Common myeloid progenitor, CD34-positive (primary cell): ENCODE data around the gene BTRC.
"Not testable (repeated sequence)": the region's sequence is repeated elsewhere in the genome, so short reads cannot be mapped to it uniquely, and the experiment has no call there.

Experiments
- CTCF ChIA-PET: fragments of 350-600 bp; sonication (Branson Sonifier 250); formaldehyde crosslinking; loops from one replicate; lab custom pipeline; 2021; ENCODE audit warnings: antibody characterized with exemption; lab: Charles Lee
- POLR2A ChIA-PET: fragments of 350-600 bp; sonication (Branson Sonifier 250); formaldehyde crosslinking; loops from one replicate; lab custom pipeline; 2021; ENCODE audit warnings: antibody characterized with exemption; lab: Charles Lee
- DNase-seq, 3 donors: peaks; one replicate each; pipeline versions ENCODE4 v3.0.0 to v3.0.0-alpha.2; 2013
- H3K27ac ChIP-seq, 2 experiments: 1 replicate in 1 of 2; 2 replicates in 1 of 2; pipeline ENCODE4 v1.7.0; 2013; ENCODE audit warnings: inconsistent platforms in 2 of 2, low read length in 2 of 2, mild to moderate bottlenecking in 2 of 2, low read depth in 1 of 2, moderate library complexity in 1 of 2; ENCODE audit not compliant: severe bottlenecking in 2 of 2, insufficient read depth in 1 of 2, poor library complexity in 1 of 2
- H3K27me3 ChIP-seq, 5 experiments: replicated peaks in 2 of 5; 1 replicate in 3 of 5; 2 replicates in 2 of 5; pipeline versions ENCODE4 v1.6.1 to v1.7.0; 2013; ENCODE audit warnings: low read length in 4 of 5, mild to moderate bottlenecking in 2 of 5, moderate library complexity in 2 of 5, inconsistent platforms in 1 of 5; ENCODE audit not compliant: insufficient read depth in 5 of 5, control insufficient read depth in 4 of 5
- H3K36me3 ChIP-seq, 4 experiments: 1 replicate in 2 of 4; 2 replicates in 2 of 4; pipeline versions ENCODE4 v1.6.1 to v1.7.0; 2013; ENCODE audit warnings: low read length in 3 of 4, control low read depth in 1 of 4, mild to moderate bottlenecking in 1 of 4; ENCODE audit not compliant: control insufficient read depth in 4 of 4, insufficient read depth in 4 of 4
- H3K4me1 ChIP-seq, 4 experiments: 1 replicate in 3 of 4; 2 replicates in 1 of 4; pipeline versions ENCODE4 v1.6.1 to v1.7.1; 2013; ENCODE audit warnings: low read length in 3 of 4, mild to moderate bottlenecking in 3 of 4, control low read depth in 1 of 4, inconsistent platforms in 1 of 4, moderate library complexity in 1 of 4; ENCODE audit not compliant: control insufficient read depth in 4 of 4, insufficient read depth in 4 of 4; ENCODE audit errors: control extremely low read depth in 1 of 4
- H3K4me3 ChIP-seq, 7 experiments: 1 replicate in 4 of 7; 2 replicates in 3 of 7; pipeline versions ENCODE4 v1.5.1 to v1.7.0; 2013; ENCODE audit warnings: mild to moderate bottlenecking in 7 of 7, low read length in 6 of 7, moderate library complexity in 6 of 7, inconsistent platforms in 2 of 7, low read depth in 2 of 7, control low read depth in 1 of 7; ENCODE audit not compliant: insufficient read depth in 4 of 7, control insufficient read depth in 1 of 7; ENCODE audit errors: extremely low read depth in 1 of 7
- H3K9me3 ChIP-seq, 5 experiments: 1 replicate in 4 of 5; 2 replicates in 1 of 5; pipeline versions ENCODE4 v1.6.1 to v1.7.1; 2013; ENCODE audit warnings: low read length in 4 of 5, mild to moderate bottlenecking in 2 of 5, inconsistent platforms in 1 of 5, low read depth in 1 of 5, moderate library complexity in 1 of 5; ENCODE audit not compliant: control insufficient read depth in 4 of 5, insufficient read depth in 2 of 5; ENCODE audit errors: control extremely low read depth in 1 of 5
- WGBS: methylation state at CpG from one replicate; pipeline ENCODE4 v1.1.5; 2013; ENCODE audit not compliant: insufficient coverage; 5-methylcytosine and 5-hydroxymethylcytosine counted together

The BTRC gene

GRCh38 chr10:101380353-101381017 lies 26.5 kb downstream of the BTRC start:
- 100% methylated on average over 3 of the region's 5 CpGs for WGBS
- Histone ChIP-seq H3K27ac (no peak overlapping the region), H3K27me3 (no peaks in the 10 kb centered on the region), H3K9me3 (no peaks in the 10 kb centered on the region), H3K36me3 (peaks cover 0 to 2% (median 0%) of the 10 kb centered on the region in 4 experiments), H3K4me1 (peaks cover 1 to 6% (median 3%) of the 10 kb centered on the region in 4 experiments), H3K4me3 (no peak overlapping the region)
- DNase-seq: no peak
- POLR2A ChIA-PET: no interaction called here
- CTCF ChIA-PET: no interaction called here

GRCh38 chr10:101385866-101386658 lies 32.1 kb downstream of the BTRC start:
- WGBS: 100% methylated on average over 1 of the region's 1 CpG
- CTCF ChIA-PET: interaction anchor here (1.1 kb wide), 1 partner anchor 32 kb away, joined by 3 read pairs; the partner anchor contains the start of gene BTRC
- peaks cover 0 to 2% (median 0%) of the 10 kb centered on the region in 4 experiments for H3K36me3 ChIP-seq
- DNase-seq: no peak
- no peaks in the 10 kb centered on the region for H3K4me1 ChIP-seq
- no peaks in the 10 kb centered on the region for H3K9me3 ChIP-seq
- no peak overlapping the region for H3K4me3 ChIP-seq
- POLR2A ChIA-PET: no interaction called here
- no peaks in the 10 kb centered on the region for H3K27me3 ChIP-seq
- H3K27ac ChIP-seq: no peak overlapping the region

GRCh38 chr10:101386659-101387259 lies 32.8 kb downstream of the BTRC start:
- Histone ChIP-seq H3K9me3 (no peaks in the 10 kb centered on the region), H3K36me3 (peaks cover 0 to 2% (median 0%) of the 10 kb centered on the region in 4 experiments), H3K27me3 (no peaks in the 10 kb centered on the region), H3K4me1 (no peaks in the 10 kb centered on the region), H3K4me3 (no peak overlapping the region), H3K27ac (no peak overlapping the region)
- WGBS: no CpG with 5 or more reads among the region's 4 CpGs
- ChIA-PET CTCF (interaction anchor here (1.1 kb wide), 1 partner anchor 33 kb away, joined by 3 read pairs; the partner anchor contains the start of gene BTRC), POLR2A (no interaction called here)
- DNase-seq: no peak

GRCh38 chr10:101388676-101389276 lies 34.8 kb downstream of the BTRC start:
- WGBS: 100% methylated on average over 1 of the region's 2 CpGs
- Histone ChIP-seq H3K27me3 (no peaks in the 10 kb centered on the region), H3K4me3 (no peak overlapping the region), H3K36me3 (no peaks in the 10 kb centered on the region), H3K27ac (no peak overlapping the region), H3K4me1 (no peaks in the 10 kb centered on the region), H3K9me3 (no peaks in the 10 kb centered on the region)
- CTCF ChIA-PET: interaction anchor here (0.7 to 1.2 kb wide), 3 partner anchors 8 to 40 kb away, joined by 3 read pairs; no protein-coding TSS in a partner anchor
- POLR2A ChIA-PET: no interaction called here
- no peak for DNase-seq

GRCh38 chr10:101389532-101389931 lies 35.6 kb downstream of the BTRC start:
- H3K4me1 ChIP-seq, H3K27me3 ChIP-seq, DNase-seq, H3K36me3 ChIP-seq, H3K27ac ChIP-seq, POLR2A ChIA-PET, H3K9me3 ChIP-seq, H3K4me3 ChIP-seq: not testable (repeated sequence)
- CTCF ChIA-PET: interaction anchor here (0.6 to 1.2 kb wide), 3 partner anchors 8 to 54 kb away, joined by 3 read pairs; no protein-coding TSS in a partner anchor
- 100% methylated on average over 1 of the region's 2 CpGs for WGBS

GRCh38 chr10:101389986-101390531 lies 36.1 kb downstream of the BTRC start:
- no peaks in the 10 kb centered on the region for H3K27me3 ChIP-seq
- no peak overlapping the region for H3K4me3 ChIP-seq
- POLR2A ChIA-PET: no interaction called here
- H3K4me1 ChIP-seq: peaks cover 0 to 4% (median under 1%) of the 10 kb centered on the region in 4 experiments
- no peaks in the 10 kb centered on the region for H3K36me3 ChIP-seq
- WGBS: no CpG with 5 or more reads among the region's 10 CpGs
- CTCF ChIA-PET: interaction anchor here (0.6 to 1.2 kb wide), 3 partner anchors 36 to 54 kb away, joined by 3 read pairs; no protein-coding TSS in a partner anchor
- no peak overlapping the region for H3K27ac ChIP-seq
- no peaks in the 10 kb centered on the region for H3K9me3 ChIP-seq
- no peak for DNase-seq
